ENCODE measurements around the gene DNAJC3. TPM values are rescaled to one million over a fixed set of nuclear protein-coding genes. Genes with fewer than 3 reads are reported as not detected.
"Not testable (repeated sequence)": the region's sequence is repeated elsewhere in the genome, so short reads cannot be mapped to it uniquely, and the experiment has no call there.

Gene DNAJC3
- total RNA-seq, 2 experiments from 2014 or later = 17.6 to 17.7 TPM

- peaks cover 0 to 6% of the 10 kb centered on the region in 2 experiments for H3K9me3 ChIP-seq (ENCODE audit: control insufficient read depth in 1 of 2, insufficient read depth in 1 of 2, low read length in 2 of 2)
- Mint-ChIP-seq H3K27me3 (no peaks in the 10 kb centered on the region), H3K4me1 (ENCODE audit: low read depth) (no peaks in the 10 kb centered on the region), H3K27ac (no peak overlapping the region), H3K9me3 (no peaks in the 10 kb centered on the region), H3K36me3 (ENCODE audit: low read depth) (peaks cover 35% of the 10 kb centered on the region), H3K4me3 (no peak overlapping the region)
- CTCF ChIA-PET = no interaction called here
- TF ChIP-seq, protein P1, sequence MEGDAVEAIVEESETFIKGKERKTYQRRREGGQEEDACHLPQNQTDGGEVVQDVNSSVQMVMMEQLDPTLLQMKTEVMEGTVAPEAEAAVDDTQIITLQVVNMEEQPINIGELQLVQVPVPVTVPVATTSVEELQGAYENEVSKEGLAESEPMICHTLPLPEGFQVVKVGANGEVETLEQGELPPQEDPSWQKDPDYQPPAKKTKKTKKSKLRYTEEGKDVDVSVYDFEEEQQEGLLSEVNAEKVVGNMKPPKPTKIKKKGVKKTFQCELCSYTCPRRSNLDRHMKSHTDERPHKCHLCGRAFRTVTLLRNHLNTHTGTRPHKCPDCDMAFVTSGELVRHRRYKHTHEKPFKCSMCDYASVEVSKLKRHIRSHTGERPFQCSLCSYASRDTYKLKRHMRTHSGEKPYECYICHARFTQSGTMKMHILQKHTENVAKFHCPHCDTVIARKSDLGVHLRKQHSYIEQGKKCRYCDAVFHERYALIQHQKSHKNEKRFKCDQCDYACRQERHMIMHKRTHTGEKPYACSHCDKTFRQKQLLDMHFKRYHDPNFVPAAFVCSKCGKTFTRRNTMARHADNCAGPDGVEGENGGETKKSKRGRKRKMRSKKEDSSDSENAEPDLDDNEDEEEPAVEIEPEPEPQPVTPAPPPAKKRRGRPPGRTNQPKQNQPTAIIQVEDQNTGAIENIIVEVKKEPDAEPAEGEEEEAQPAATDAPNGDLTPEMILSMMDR (IDR thresholded peaks at IDR 0.05) = no peak
- intact Hi-C loops (cut with DNase I, micrococcal nuclease) = no loop called here
- H3K4me1 ChIP-seq (ENCODE audit: insufficient read depth, low read length) = no peaks in the 10 kb centered on the region
- POLR2A ChIA-PET = no interaction called here
- peaks cover 38% of the 10 kb centered on the region for H3K36me3 ChIP-seq (ENCODE audit: insufficient read depth, low read length)
- no peak for ATAC-seq (ENCODE audit: poor library complexity)
- DNase-seq = no peak
- H3K4me3 ChIP-seq (ENCODE audit: low read length) = no peak overlapping the region
- H3K27me3 ChIP-seq (ENCODE audit: control insufficient read depth in 1 of 2, insufficient read depth in 2 of 2, low read length in 2 of 2) = no peaks in the 10 kb centered on the region
- H3K27ac ChIP-seq (ENCODE audit: low read depth in 1 of 2, low read length in 2 of 2) = no peak overlapping the region
These were observed 104.1 kb downstream of the DNAJC3 start for GRCh38 chr13:95781016-95781415.

DNA sequence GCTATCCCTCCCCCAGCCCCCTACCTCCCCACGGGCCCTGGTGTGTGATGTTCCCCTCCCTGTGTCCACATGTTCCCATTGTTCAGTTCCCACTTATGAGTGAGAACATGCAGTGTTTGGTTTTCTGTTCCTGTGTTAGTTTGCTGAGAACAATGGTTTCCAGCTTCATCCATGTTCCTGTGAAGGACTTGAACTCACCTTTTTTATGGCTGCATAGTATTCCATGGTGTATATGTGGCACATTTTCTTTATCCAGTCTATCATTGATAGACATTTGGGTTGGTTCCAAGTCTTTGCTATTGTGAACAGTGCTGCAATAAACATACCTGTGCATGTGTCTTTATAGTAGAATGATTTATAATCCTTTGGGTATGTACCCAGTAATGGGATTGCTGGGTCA is 105.0 kb downstream of the DNAJC3 start:
- H3K9me3 ChIP-seq (ENCODE audit: control insufficient read depth in 1 of 2, insufficient read depth in 1 of 2, low read length in 2 of 2); ATAC-seq (ENCODE audit: poor library complexity); H3K4me1 Mint-ChIP-seq (ENCODE audit: low read depth); H3K27me3 ChIP-seq (ENCODE audit: control insufficient read depth in 1 of 2, insufficient read depth in 2 of 2, low read length in 2 of 2); DNase-seq; H3K4me3 Mint-ChIP-seq; H3K27ac ChIP-seq (ENCODE audit: low read depth in 1 of 2, low read length in 2 of 2); H3K4me3 ChIP-seq (ENCODE audit: low read length); H3K9me3 Mint-ChIP-seq; CTCF ChIA-PET; POLR2A ChIA-PET; intact Hi-C loops (cut with DNase I, micrococcal nuclease); H3K27me3 Mint-ChIP-seq; H3K4me1 ChIP-seq (ENCODE audit: insufficient read depth, low read length); H3K27ac Mint-ChIP-seq: not testable (repeated sequence)
- peaks cover 36% of the 10 kb centered on the region for H3K36me3 Mint-ChIP-seq (ENCODE audit: low read depth)
- peaks cover 44% of the 10 kb centered on the region for H3K36me3 ChIP-seq (ENCODE audit: insufficient read depth, low read length)

DNA sequence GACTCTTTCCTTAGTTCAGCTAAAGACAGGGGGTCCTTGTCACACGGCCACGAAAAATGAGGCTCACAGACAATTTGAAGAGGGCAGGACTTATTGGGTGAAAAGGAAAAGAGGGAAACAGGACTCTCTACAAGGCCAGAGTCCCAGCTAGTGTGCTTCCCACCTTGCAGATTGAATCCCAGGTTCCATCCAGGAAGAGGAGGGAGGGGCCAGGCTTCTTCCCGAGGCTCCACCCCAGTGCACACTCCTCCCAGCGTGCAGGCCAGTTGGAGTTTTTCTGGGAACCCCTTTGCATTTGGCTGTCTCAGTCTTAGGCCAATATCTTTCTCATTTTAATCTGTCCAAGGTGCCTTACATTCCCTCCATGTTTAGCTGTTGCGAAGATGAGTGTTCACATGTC is 106.8 kb downstream of the DNAJC3 start:
- Histone ChIP-seq H3K4me1 (ENCODE audit: insufficient read depth, low read length) (no peaks in the 10 kb centered on the region), H3K36me3 (ENCODE audit: insufficient read depth, low read length) (peaks cover 52% of the 10 kb centered on the region), H3K27me3 (ENCODE audit: control insufficient read depth in 1 of 2, insufficient read depth in 2 of 2, low read length in 2 of 2) (no peaks in the 10 kb centered on the region), H3K9me3 (ENCODE audit: control insufficient read depth in 1 of 2, insufficient read depth in 1 of 2, low read length in 2 of 2) (peaks cover 0 to 6% of the 10 kb centered on the region in 2 experiments), H3K4me3 (ENCODE audit: low read length) (no peak overlapping the region), H3K27ac (ENCODE audit: low read depth in 1 of 2, low read length in 2 of 2) (no peak overlapping the region)
- ChIA-PET POLR2A (no interaction called here), CTCF (no interaction called here)
- H3K27me3 Mint-ChIP-seq = no peaks in the 10 kb centered on the region
- no peak for ATAC-seq (ENCODE audit: poor library complexity)
- intact Hi-C loops (cut with DNase I, micrococcal nuclease) = no loop called here
- no peak overlapping the region for H3K4me3 Mint-ChIP-seq
- no peaks in the 10 kb centered on the region for H3K4me1 Mint-ChIP-seq (ENCODE audit: low read depth)
- no peak overlapping the region for H3K27ac Mint-ChIP-seq
- no peak for DNase-seq
- H3K9me3 Mint-ChIP-seq = peaks cover 4% of the 10 kb centered on the region
- peaks cover 38% of the 10 kb centered on the region for H3K36me3 Mint-ChIP-seq (ENCODE audit: low read depth)
- TF ChIP-seq, protein P1 (IDR thresholded peaks at IDR 0.05) = no peak

DNA sequence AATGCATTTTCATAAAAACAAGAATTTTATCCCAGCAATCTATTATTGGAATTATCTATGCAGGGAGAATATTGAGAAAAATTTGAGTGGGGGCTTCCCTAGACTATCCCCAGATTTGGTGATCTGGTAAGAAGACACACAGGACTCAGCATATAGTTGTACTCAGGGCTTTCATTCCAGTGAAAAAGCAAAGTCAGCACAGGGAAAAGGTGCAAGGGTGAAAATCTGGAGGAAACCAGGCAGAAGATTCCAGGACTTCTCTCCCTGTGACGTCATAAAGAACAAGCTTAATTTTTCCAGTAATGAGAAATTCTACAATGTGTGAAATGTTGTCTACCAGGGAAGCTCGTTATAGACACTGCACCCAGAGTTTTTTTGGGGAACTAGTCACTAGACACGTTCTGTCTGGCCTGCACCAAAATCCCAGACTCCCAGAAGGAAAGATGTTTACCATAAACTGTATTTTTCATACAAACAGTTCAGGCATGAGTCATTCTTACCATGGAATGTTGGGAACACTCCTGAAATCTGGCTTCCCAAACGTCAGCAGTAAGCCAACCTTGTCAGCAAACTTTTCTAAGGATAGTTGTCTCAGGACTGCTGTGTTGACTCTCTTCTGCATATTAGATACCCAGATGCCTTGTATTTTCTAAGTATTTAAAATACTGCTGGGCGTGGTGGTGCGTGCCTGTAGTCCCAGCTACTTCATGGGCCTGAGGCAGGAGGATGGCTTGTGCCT is 107.4 kb downstream of the DNAJC3 start:
- no peaks in the 10 kb centered on the region for H3K27me3 Mint-ChIP-seq
- CTCF ChIA-PET = no interaction called here
- Histone ChIP-seq H3K4me1 (ENCODE audit: insufficient read depth, low read length) (no peaks in the 10 kb centered on the region), H3K27ac (ENCODE audit: low read depth in 1 of 2, low read length in 2 of 2) (no peak overlapping the region), H3K4me3 (ENCODE audit: low read length) (no peak overlapping the region), H3K27me3 (ENCODE audit: control insufficient read depth in 1 of 2, insufficient read depth in 2 of 2, low read length in 2 of 2) (no peaks in the 10 kb centered on the region), H3K36me3 (ENCODE audit: insufficient read depth, low read length) (peaks cover 55% of the 10 kb centered on the region), H3K9me3 (ENCODE audit: control insufficient read depth in 1 of 2, insufficient read depth in 1 of 2, low read length in 2 of 2) (peaks cover 0 to 6% of the 10 kb centered on the region in 2 experiments)
- DNase-seq = no peak
- TF ChIP-seq, protein P1 (IDR thresholded peaks at IDR 0.05) = no peak
- peaks cover 44% of the 10 kb centered on the region for H3K36me3 Mint-ChIP-seq (ENCODE audit: low read depth)
- peaks cover 6% of the 10 kb centered on the region for H3K9me3 Mint-ChIP-seq
- POLR2A ChIA-PET = no interaction called here
- no peaks in the 10 kb centered on the region for H3K4me1 Mint-ChIP-seq (ENCODE audit: low read depth)
- no peak for ATAC-seq (ENCODE audit: poor library complexity)
- H3K4me3 Mint-ChIP-seq = no peak overlapping the region
- intact Hi-C loops (cut with DNase I, micrococcal nuclease) = no loop called here
- no peak overlapping the region for H3K27ac Mint-ChIP-seq

All from CD4-positive, alpha-beta T cell (primary cell).